Measurements from ENCODE around the gene IMPA2.

- TF ChIP-seq, protein P1, sequence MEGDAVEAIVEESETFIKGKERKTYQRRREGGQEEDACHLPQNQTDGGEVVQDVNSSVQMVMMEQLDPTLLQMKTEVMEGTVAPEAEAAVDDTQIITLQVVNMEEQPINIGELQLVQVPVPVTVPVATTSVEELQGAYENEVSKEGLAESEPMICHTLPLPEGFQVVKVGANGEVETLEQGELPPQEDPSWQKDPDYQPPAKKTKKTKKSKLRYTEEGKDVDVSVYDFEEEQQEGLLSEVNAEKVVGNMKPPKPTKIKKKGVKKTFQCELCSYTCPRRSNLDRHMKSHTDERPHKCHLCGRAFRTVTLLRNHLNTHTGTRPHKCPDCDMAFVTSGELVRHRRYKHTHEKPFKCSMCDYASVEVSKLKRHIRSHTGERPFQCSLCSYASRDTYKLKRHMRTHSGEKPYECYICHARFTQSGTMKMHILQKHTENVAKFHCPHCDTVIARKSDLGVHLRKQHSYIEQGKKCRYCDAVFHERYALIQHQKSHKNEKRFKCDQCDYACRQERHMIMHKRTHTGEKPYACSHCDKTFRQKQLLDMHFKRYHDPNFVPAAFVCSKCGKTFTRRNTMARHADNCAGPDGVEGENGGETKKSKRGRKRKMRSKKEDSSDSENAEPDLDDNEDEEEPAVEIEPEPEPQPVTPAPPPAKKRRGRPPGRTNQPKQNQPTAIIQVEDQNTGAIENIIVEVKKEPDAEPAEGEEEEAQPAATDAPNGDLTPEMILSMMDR (IDR thresholded peaks at IDR 0.05; ENCODE audit: borderline replicate concordance, extremely low read depth, low read length, poor library complexity, severe bottlenecking) = no peak
- TF ChIP-seq EZH2 (IDR thresholded peaks at IDR 0.05; ENCODE audit: borderline replicate concordance, low read depth, low read length, severe bottlenecking) = no peak
Observed at GRCh38 chr18:11944252-11944651, 37.1 kb upstream of the IMPA2 start.

All from DND-41 (cell line).